ENCODE data around the gene DUSP12.

GRCh38 chr1:161735837-161736236 is 13.7 kb upstream of the DUSP12 start:
- TF ChIP-seq CTCF (IDR thresholded peaks at IDR 0.05; ENCODE audit: low read depth, low read length): no peak
- TF ChIP-seq POLR2A (IDR thresholded peaks at IDR 0.05; ENCODE audit: extremely low read depth, insufficient read length): no peak
- no peak for TF ChIP-seq MAX (IDR thresholded peaks at IDR 0.05; ENCODE audit: low read depth, low read length)
